Measurements from ENCODE around the gene CLASP1.

The CLASP1 gene

DNA sequence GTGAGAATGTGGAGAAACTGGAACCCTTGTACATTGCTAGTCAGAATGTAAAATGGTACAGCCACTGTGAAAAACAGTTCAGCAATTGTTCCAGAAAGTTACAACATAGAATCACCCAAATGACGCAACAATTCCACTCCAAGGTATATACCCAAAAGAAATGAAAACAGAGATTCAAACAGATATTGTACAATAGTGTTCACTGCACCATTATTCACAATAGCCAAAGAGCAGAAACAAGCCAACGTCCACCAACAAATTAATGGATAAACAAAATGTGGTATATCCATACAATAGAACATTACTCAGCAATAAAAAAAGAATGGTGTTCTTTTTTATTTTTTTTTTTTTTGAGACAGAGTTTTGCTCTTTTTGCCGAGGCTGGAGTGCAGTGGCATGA, 10.9 kb downstream of the CLASP1 start:
- Histone ChIP-seq H3K79me2 (ENCODE audit: insufficient read depth, low read length) (peaks cover 91% of the 10 kb centered on the region), H3K4me1 (ENCODE audit: insufficient read depth, low read length, severe bottlenecking) (peaks cover 41% of the 10 kb centered on the region), H3K9me3 (ENCODE audit: low read length) (0 out of 2 replicates have a peak, but pooled peaks cover 4% of the 10 kb centered on the region), H3K4me3 (ENCODE audit: low read depth, low read length, poor library complexity, severe bottlenecking) (no peak overlapping the region), H2AFZ (ENCODE audit: low read length) (no peak overlapping the region), H3K27ac (ENCODE audit: low read depth, low read length, poor library complexity, severe bottlenecking) (no peak overlapping the region), H3K9ac (ENCODE audit: low read length) (no peak overlapping the region), H3K9me2 (ENCODE audit: low read depth, low read length) (no peaks in the 10 kb centered on the region), H3F3A (ENCODE audit: insufficient read depth, low read length) (peaks cover 6% of the 10 kb centered on the region; the same call in 1 of the 2 replicates), H3K27me3 (ENCODE audit: insufficient read depth, low read length) (no peaks in the 10 kb centered on the region), H3K4me2 (ENCODE audit: low read length) (no peak overlapping the region), H3K36me3 (ENCODE audit: insufficient read depth, low read length) (peaks cover 27% of the 10 kb centered on the region), H4K20me1 (ENCODE audit: insufficient read depth, low read length) (no peaks in the 10 kb centered on the region)
- TF ChIP-seq EZH2 (IDR thresholded peaks at IDR 0.05; ENCODE audit: borderline replicate concordance, low read length), result no peak
- TF ChIP-seq, protein P1, sequence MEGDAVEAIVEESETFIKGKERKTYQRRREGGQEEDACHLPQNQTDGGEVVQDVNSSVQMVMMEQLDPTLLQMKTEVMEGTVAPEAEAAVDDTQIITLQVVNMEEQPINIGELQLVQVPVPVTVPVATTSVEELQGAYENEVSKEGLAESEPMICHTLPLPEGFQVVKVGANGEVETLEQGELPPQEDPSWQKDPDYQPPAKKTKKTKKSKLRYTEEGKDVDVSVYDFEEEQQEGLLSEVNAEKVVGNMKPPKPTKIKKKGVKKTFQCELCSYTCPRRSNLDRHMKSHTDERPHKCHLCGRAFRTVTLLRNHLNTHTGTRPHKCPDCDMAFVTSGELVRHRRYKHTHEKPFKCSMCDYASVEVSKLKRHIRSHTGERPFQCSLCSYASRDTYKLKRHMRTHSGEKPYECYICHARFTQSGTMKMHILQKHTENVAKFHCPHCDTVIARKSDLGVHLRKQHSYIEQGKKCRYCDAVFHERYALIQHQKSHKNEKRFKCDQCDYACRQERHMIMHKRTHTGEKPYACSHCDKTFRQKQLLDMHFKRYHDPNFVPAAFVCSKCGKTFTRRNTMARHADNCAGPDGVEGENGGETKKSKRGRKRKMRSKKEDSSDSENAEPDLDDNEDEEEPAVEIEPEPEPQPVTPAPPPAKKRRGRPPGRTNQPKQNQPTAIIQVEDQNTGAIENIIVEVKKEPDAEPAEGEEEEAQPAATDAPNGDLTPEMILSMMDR (IDR thresholded peaks at IDR 0.05; ENCODE audit: low read length), result no peak

DNA sequence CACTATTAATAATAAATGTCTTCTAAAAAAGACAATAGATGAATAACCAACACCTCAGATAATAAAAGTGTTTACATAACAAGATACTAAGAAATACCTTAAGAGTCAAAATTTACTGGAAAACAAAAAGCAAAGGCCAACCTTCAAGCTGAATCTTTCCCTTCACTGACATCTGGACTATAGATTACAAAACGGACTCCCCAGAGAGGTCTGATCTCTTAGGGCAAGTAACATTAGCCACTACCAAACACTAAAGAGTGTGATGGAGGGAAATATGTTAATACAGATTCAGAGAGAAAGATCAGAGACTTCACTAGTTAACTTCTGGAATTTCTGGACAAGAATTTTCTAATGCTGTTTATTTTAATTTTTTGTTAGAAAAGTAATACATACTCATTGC, 13.9 kb downstream of the CLASP1 start:
- no peaks in the 10 kb centered on the region for H3K9me2 ChIP-seq (ENCODE audit: low read depth, low read length)
- H3K4me2 ChIP-seq (ENCODE audit: low read length), result no peak overlapping the region
- H3K9me3 ChIP-seq (ENCODE audit: low read length), result 0 out of 2 replicates have a peak, but pooled peaks cover 4% of the 10 kb centered on the region
- H3K36me3 ChIP-seq (ENCODE audit: insufficient read depth, low read length), result peaks cover 20% of the 10 kb centered on the region
- no peak overlapping the region for H3K4me3 ChIP-seq (ENCODE audit: low read depth, low read length, poor library complexity, severe bottlenecking)
- peaks cover 6% of the 10 kb centered on the region; the same call in 1 of the 2 replicates for H3F3A ChIP-seq (ENCODE audit: insufficient read depth, low read length)
- H3K4me1 ChIP-seq (ENCODE audit: insufficient read depth, low read length, severe bottlenecking), result peaks cover 25% of the 10 kb centered on the region
- TF ChIP-seq, protein P1 (IDR thresholded peaks at IDR 0.05; ENCODE audit: low read length), result no peak
- no peak for TF ChIP-seq EZH2 (IDR thresholded peaks at IDR 0.05; ENCODE audit: borderline replicate concordance, low read length)
- no peak overlapping the region for H3K27ac ChIP-seq (ENCODE audit: low read depth, low read length, poor library complexity, severe bottlenecking)
- no peak overlapping the region for H2AFZ ChIP-seq (ENCODE audit: low read length)
- H3K27me3 ChIP-seq (ENCODE audit: insufficient read depth, low read length), result no peaks in the 10 kb centered on the region
- H3K79me2 ChIP-seq (ENCODE audit: insufficient read depth, low read length), result peaks cover 85% of the 10 kb centered on the region
- H4K20me1 ChIP-seq (ENCODE audit: insufficient read depth, low read length), result no peaks in the 10 kb centered on the region
- H3K9ac ChIP-seq (ENCODE audit: low read length), result no peak overlapping the region

DNA sequence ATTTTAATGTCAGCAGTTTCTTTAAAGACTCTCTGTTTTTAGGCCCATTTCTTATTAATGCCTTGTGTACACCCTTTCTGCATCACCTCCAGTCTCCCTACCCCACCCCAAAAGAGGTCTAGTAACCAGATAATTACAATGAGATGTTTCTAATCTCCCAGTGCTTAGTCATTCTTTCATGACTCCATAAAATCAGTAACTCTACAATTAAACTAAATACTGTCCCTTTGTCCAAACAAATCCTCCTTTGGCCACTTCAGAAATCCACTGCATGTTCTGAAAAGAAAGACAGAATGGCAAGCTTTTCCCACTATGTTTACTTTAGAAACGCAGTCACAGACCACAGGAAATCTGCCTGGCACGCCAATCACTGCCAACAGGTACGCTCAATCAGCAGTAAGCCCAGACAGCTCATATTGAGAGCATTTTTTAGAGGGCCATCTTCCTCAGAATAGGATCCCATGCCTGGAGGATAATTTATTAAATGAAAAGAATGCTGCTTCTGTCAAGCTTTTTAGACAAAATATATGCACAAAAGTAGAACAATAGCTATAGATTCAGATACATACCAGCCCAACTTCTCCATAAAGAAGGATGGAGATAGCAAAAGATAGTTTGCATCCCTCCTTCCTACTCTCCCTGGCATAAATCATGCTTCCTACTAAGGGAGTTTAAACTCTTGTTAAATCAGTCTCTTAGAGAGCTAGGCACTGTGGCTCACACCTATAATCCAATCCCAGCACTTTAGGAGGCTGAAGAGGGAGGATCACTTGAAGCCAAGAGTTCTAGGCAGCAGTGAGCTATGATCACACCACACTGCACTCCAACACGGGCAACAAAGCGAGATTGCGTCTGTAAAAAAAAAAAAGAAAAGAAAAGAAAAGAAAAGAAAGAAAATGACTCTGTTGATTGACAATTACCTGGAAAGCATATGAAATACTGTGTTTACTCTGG, 14.6 kb downstream of the CLASP1 start:
- H3K36me3 ChIP-seq (ENCODE audit: insufficient read depth, low read length), result peaks cover 18% of the 10 kb centered on the region
- H3K9me3 ChIP-seq (ENCODE audit: low read length), result 0 out of 2 replicates have a peak, but pooled peaks cover 4% of the 10 kb centered on the region
- H2AFZ ChIP-seq (ENCODE audit: low read length), result no peak overlapping the region
- H3K27ac ChIP-seq (ENCODE audit: low read depth, low read length, poor library complexity, severe bottlenecking), result peak overlapping the region; percentile 35
- H3K9me2 ChIP-seq (ENCODE audit: low read depth, low read length), result no peaks in the 10 kb centered on the region
- peaks cover 25% of the 10 kb centered on the region for H3K4me1 ChIP-seq (ENCODE audit: insufficient read depth, low read length, severe bottlenecking)
- peak overlapping the region; percentile 17; the same call in 1 of the 2 replicates for H3K4me2 ChIP-seq (ENCODE audit: low read length)
- no peak for TF ChIP-seq EZH2 (IDR thresholded peaks at IDR 0.05; ENCODE audit: borderline replicate concordance, low read length)
- TF ChIP-seq, protein P1 (IDR thresholded peaks at IDR 0.05; ENCODE audit: low read length), result no peak
- peaks cover 6% of the 10 kb centered on the region; the same call in 1 of the 2 replicates for H3F3A ChIP-seq (ENCODE audit: insufficient read depth, low read length)
- H3K9ac ChIP-seq (ENCODE audit: low read length), result no peak overlapping the region
- H3K4me3 ChIP-seq (ENCODE audit: low read depth, low read length, poor library complexity, severe bottlenecking), result no peak overlapping the region
- no peaks in the 10 kb centered on the region for H4K20me1 ChIP-seq (ENCODE audit: insufficient read depth, low read length)
- no peaks in the 10 kb centered on the region for H3K27me3 ChIP-seq (ENCODE audit: insufficient read depth, low read length)
- peaks cover 85% of the 10 kb centered on the region for H3K79me2 ChIP-seq (ENCODE audit: insufficient read depth, low read length)

Data from OCI-LY1 (cell line).